Measurements from ENCODE around the gene CFHR3.
"Not testable (repeated sequence)": the region's sequence is repeated elsewhere in the genome, so short reads cannot be mapped to it uniquely, and the experiment has no call there.

The CFHR3 gene

GRCh38 chr1:196743244-196743643 lies 31.4 kb upstream of the CFHR3 start:
- not testable (repeated sequence) for H3K4me3 ChIP-seq (replicated peaks; ENCODE audit: low read depth, low read length); DNase-seq (ENCODE audit: extremely low read depth, low read depth)
- peak; percentile 18 for TF ChIP-seq CTCF (IDR thresholded peaks at IDR 0.05; ENCODE audit: low read depth, low read length, missing control alignments)

- not testable (repeated sequence) for DNase-seq (ENCODE audit: extremely low read depth, low read depth); H3K4me3 ChIP-seq (replicated peaks; ENCODE audit: low read depth, low read length)
These were observed 9.5 kb upstream of the CFHR3 start for GRCh38 chr1:196765019-196765740.

GRCh38 chr1:196769823-196770222 lies 4.8 kb upstream of the CFHR3 start:
- not testable (repeated sequence) for H3K4me3 ChIP-seq (replicated peaks; ENCODE audit: low read depth, low read length); DNase-seq (ENCODE audit: extremely low read depth, low read depth)

- no peak for TF ChIP-seq CTCF (IDR thresholded peaks at IDR 0.05; ENCODE audit: low read depth, low read length, missing control alignments)
- DNase-seq (ENCODE audit: extremely low read depth, low read depth): no peak
- H3K4me3 ChIP-seq (replicated peaks; ENCODE audit: low read depth, low read length): no peak overlapping the region
These were observed 927 bp upstream of the CFHR3 start for GRCh38 chr1:196773713-196774112.

GRCh38 chr1:196774175-196774574 lies 465 bp upstream of the CFHR3 start:
- no peak for DNase-seq (ENCODE audit: extremely low read depth, low read depth)
- TF ChIP-seq CTCF (IDR thresholded peaks at IDR 0.05; ENCODE audit: low read depth, low read length, missing control alignments): no peak
- no peak overlapping the region for H3K4me3 ChIP-seq (replicated peaks; ENCODE audit: low read depth, low read length)

GRCh38 chr1:196777603-196778002 lies 3.0 kb downstream of the CFHR3 start:
- no peak overlapping the region for H3K4me3 ChIP-seq (replicated peaks; ENCODE audit: low read depth, low read length)
- DNase-seq (ENCODE audit: extremely low read depth, low read depth): no peak
- TF ChIP-seq CTCF (IDR thresholded peaks at IDR 0.05; ENCODE audit: low read depth, low read length, missing control alignments): no peak

- H3K4me3 ChIP-seq (replicated peaks; ENCODE audit: low read depth, low read length): no peak overlapping the region
- no peak for DNase-seq (ENCODE audit: extremely low read depth, low read depth)
- TF ChIP-seq CTCF (IDR thresholded peaks at IDR 0.05; ENCODE audit: low read depth, low read length, missing control alignments): no peak
These were observed 4.5 kb downstream of the CFHR3 start for GRCh38 chr1:196779093-196779492.

- DNase-seq (ENCODE audit: extremely low read depth, low read depth): not testable (repeated sequence)
These were observed 16.6 kb downstream of the CFHR3 start for GRCh38 chr1:196791252-196791651.

GRCh38 chr1:196794103-196794502 lies 19.5 kb downstream of the CFHR3 start:
- not testable (repeated sequence) for H3K4me3 ChIP-seq (replicated peaks; ENCODE audit: low read depth, low read length); DNase-seq (ENCODE audit: extremely low read depth, low read depth)

More at GRCh38 chr1:196791252-196791651, 16.6 kb downstream of the CFHR3 start:
- H3K4me3 ChIP-seq (replicated peaks; ENCODE audit: low read depth, low read length): not testable (repeated sequence)

All from HFF-Myc (cell line).